Caco-2 (cell line): Measurements from ENCODE around the gene COX5B. TPM values are rescaled to one million over a fixed set of nuclear protein-coding genes. Genes with fewer than 3 reads are reported as not detected.

ENCODE experiments used
- BruUV-seq: library from RNA; stranded (reverse); fragments of 400-500 nt; replicated peaks from 2 replicates; lab custom pipeline; 2021; lab: Mats Ljungman, UMichigan
- CTCF ChIA-PET: fragments of 300-600 bp; sonication (Branson Sonifier 250); formaldehyde crosslinking; loops from one replicate; lab custom pipeline; 2022; ENCODE audit warnings: antibody characterized with exemption; lab: Charles Lee
- POLR2A ChIA-PET: fragments of 300-600 bp; sonication (Branson Sonifier 250); formaldehyde crosslinking; loops from one replicate; lab custom pipeline; 2022; ENCODE audit warnings: antibody characterized with exemption; lab: Charles Lee
- DNase-seq, 2 experiments: peaks; one replicate each; pipeline versions ENCODE4 v3.0.0 to v3.0.0-alpha.2; 2020 to 2022
- H3K27me3 ChIP-seq: replicated peaks from 2 replicates; pipeline ENCODE4 v1.6.0; 2011; ENCODE audit warnings: low read length; ENCODE audit not compliant: control insufficient read depth, insufficient read depth
- H3K36me3 ChIP-seq: 2 replicates; pipeline ENCODE4 v1.5.1; 2011; ENCODE audit warnings: low read length; ENCODE audit not compliant: control insufficient read depth, insufficient read depth
- H3K4me1 ChIP-seq: fragments of 250-450 bp; sonication (Bioruptor Pico); 2 replicates; pipeline ENCODE4 v1.5.1; 2020; ENCODE audit warnings: mild to moderate bottlenecking
- H3K4me3 ChIP-seq: 2 replicates; pipeline ENCODE4 v1.5.1; 2011; ENCODE audit warnings: low read depth, mild to moderate bottlenecking, control low read depth, low read length
- H3K9me3 ChIP-seq: fragments of 250-450 bp; sonication (Bioruptor Pico); 2 replicates; pipeline ENCODE4 v1.5.1; 2020; ENCODE audit warnings: mild to moderate bottlenecking, moderate library complexity
- H3K27ac Mint-ChIP-seq: one replicate; pipeline ENCODE4 v1.8.0; 2022; ENCODE audit warnings: mixed read lengths; ENCODE audit not compliant: unreplicated experiment
- H3K27me3 Mint-ChIP-seq: one replicate; pipeline ENCODE4 v1.8.0; 2022; ENCODE audit warnings: mixed read lengths; ENCODE audit not compliant: insufficient read depth, unreplicated experiment
- H3K36me3 Mint-ChIP-seq: one replicate; pipeline ENCODE4 v1.8.0; 2022; ENCODE audit warnings: mild to moderate bottlenecking, mixed read lengths; ENCODE audit not compliant: insufficient read depth, unreplicated experiment
- H3K4me1 Mint-ChIP-seq: one replicate; pipeline ENCODE4 v1.8.0; 2022; ENCODE audit warnings: low read depth, mixed read lengths; ENCODE audit not compliant: unreplicated experiment
- H3K4me3 Mint-ChIP-seq: one replicate; pipeline ENCODE4 v1.8.0; 2022; ENCODE audit warnings: mild to moderate bottlenecking, moderate library complexity, mixed read lengths; ENCODE audit not compliant: unreplicated experiment
- H3K9me3 Mint-ChIP-seq: one replicate; pipeline ENCODE4 v1.8.0; 2022; ENCODE audit warnings: mixed read lengths; ENCODE audit not compliant: unreplicated experiment
- intact Hi-C: fragments of 100-400 bp; cut with micrococcal nuclease; formaldehyde crosslinking; loops from one replicate; pipeline ENCODE4 v1.10.0; 2022; ENCODE audit not compliant: unreplicated experiment
- total RNA-seq: library from RNA; stranded (reverse); gene quantifications from 2 replicates; pipeline ENCODE4 v1.2.3, GENCODE V29; 2022
- TF ChIP-seq, protein P1 (sequence below), 2 experiments: fragments of 200-600 bp in 1 of 2; IDR thresholded peaks; 1 replicate in 1 of 2; 2 replicates in 1 of 2; pipeline versions ENCODE4 v1.5.1 to v1.8.0; 2011 to 2022; ENCODE audit warnings: antibody characterized with exemption in 1 of 2, control low read depth in 1 of 2, inconsistent platforms in 1 of 2, low read depth in 1 of 2, low read length in 1 of 2, mild to moderate bottlenecking in 1 of 2, moderate library complexity in 1 of 2; ENCODE audit not compliant: insufficient read depth in 1 of 2, severe bottlenecking in 1 of 2, unreplicated experiment in 1 of 2

Gene COX5B
- total RNA-seq, 1 experiment from 2014 or later, result 313 TPM

DNA sequence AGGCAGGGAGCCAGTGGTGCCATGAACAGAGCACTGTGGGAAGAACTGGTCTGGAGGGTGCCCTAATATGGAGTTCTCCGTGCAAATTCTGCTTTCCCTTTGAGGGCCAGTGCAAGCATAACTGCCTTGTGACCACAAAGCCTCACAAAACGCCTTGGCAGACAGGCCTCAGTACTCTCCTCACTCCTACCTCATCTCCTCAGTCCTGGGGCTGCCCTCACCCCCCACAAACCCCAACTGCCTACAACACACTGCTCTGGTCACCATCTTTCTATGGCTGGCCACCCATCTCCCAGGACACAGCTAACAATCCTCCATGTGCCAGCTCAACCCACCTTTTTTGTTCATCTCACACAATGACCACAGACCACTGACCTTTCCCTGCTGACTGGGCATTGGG is 8.9 kb downstream of the COX5B start:
- ChIA-PET CTCF (no interaction called here), POLR2A (no interaction called here)
- Histone ChIP-seq H3K36me3 (peaks cover 2% of the 10 kb centered on the region; the same call in 1 of the 2 replicates), H3K4me3 (no peak overlapping the region), H3K4me1 (no peaks in the 10 kb centered on the region), H3K9me3 (no peaks in the 10 kb centered on the region), H3K27me3 (no peaks in the 10 kb centered on the region)
- intact Hi-C loops, result no loop called here
- H3K9me3 Mint-ChIP-seq, result peaks cover 18% of the 10 kb centered on the region
- peaks cover 41% of the 10 kb centered on the region for H3K36me3 Mint-ChIP-seq
- BruUV-seq, result no TSS peak
- no peaks in the 10 kb centered on the region for H3K27me3 Mint-ChIP-seq
- no peak for DNase-seq
- no peak overlapping the region for H3K4me3 Mint-ChIP-seq
- no peaks in the 10 kb centered on the region for H3K4me1 Mint-ChIP-seq
- H3K27ac Mint-ChIP-seq, result no peak overlapping the region
- TF ChIP-seq, protein P1, sequence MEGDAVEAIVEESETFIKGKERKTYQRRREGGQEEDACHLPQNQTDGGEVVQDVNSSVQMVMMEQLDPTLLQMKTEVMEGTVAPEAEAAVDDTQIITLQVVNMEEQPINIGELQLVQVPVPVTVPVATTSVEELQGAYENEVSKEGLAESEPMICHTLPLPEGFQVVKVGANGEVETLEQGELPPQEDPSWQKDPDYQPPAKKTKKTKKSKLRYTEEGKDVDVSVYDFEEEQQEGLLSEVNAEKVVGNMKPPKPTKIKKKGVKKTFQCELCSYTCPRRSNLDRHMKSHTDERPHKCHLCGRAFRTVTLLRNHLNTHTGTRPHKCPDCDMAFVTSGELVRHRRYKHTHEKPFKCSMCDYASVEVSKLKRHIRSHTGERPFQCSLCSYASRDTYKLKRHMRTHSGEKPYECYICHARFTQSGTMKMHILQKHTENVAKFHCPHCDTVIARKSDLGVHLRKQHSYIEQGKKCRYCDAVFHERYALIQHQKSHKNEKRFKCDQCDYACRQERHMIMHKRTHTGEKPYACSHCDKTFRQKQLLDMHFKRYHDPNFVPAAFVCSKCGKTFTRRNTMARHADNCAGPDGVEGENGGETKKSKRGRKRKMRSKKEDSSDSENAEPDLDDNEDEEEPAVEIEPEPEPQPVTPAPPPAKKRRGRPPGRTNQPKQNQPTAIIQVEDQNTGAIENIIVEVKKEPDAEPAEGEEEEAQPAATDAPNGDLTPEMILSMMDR (IDR thresholded peaks at IDR 0.05; ENCODE audit: insufficient read depth in 1 of 2, low read depth in 1 of 2, low read length in 1 of 2, severe bottlenecking in 1 of 2, unreplicated experiment in 1 of 2), result no peak

DNA sequence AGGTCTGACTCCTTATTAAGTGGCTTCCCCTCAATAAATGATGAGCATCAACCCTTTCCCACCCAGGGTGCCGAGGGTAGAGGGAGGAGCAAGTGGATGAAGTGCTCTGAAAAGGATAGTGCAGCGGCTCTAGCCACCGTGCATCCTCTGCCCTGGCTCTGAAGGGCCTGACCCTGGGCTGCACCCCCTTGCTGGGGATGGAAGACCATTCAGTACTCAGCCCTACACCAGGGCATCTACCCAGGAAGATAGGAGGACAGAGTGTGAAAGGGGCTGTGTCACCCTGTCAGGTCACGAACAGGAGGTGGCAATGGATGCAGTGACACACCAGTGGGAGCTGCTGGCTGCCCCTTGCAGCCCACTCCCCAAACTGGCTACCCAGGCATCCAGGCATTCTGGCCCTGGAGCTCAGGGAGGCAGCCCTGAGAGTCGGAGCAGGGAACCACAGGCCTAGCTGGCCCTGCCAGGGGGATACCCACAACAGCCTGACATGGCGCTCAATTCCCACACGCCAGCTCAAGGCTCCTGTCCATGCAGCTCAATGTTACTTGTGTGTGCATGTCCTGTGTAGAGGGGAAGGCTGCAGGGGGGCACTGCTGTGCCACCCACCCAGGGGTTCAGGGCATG is 10.4 kb downstream of the COX5B start:
- BruUV-seq, result no TSS peak
- no peak for DNase-seq
- POLR2A ChIA-PET, result interaction anchor here (0.7 to 0.9 kb wide), 2 partner anchors 8 to 11 kb away, joined by 3 to 4 read pairs; partner anchors contain the start of gene COX5B

DNA sequence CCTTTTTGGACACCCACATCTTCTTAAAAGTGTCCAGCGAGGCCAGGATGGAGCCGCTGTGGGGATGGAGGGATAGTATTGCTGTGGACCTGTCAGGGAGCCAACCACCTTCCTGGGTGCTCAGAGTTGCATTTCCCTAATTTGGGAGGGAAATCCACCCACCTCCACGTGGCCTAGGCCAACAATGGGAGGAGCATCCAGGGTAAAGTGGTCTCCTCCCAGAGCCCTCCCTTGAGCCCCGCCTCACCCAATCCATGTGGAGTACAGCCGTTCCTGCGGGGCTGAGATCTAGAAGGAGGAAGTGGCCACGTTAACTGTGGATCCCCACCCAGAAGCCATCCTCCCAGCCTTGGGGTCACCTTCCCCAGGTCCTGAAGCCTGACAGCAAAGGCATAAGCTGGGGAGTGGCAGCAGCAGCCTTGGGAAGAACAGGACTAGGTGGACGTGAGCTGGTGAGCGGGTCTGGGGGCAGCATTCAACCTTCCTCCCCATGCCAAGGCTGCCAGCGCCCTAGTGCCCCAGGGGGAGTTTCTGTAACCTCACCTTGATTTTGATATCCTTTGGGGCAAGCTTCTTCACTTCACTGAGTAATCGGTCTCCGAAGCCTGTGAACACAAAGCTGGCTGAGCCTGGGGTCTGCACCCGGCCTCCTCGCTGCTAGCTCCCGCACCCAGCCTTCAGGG is 11.2 kb downstream of the COX5B start:
- no TSS peak for BruUV-seq
- Mint-ChIP-seq H3K4me1 (peaks cover 8% of the 10 kb centered on the region), H3K36me3 (peaks cover 39% of the 10 kb centered on the region), H3K4me3 (no peak overlapping the region), H3K27me3 (no peaks in the 10 kb centered on the region), H3K9me3 (peaks cover 18% of the 10 kb centered on the region), H3K27ac (no peak overlapping the region)
- Histone ChIP-seq H3K27me3 (no peaks in the 10 kb centered on the region), H3K9me3 (no peaks in the 10 kb centered on the region), H3K4me1 (no peaks in the 10 kb centered on the region; the same call in 1 of the 2 replicates), H3K4me3 (no peak overlapping the region), H3K36me3 (peaks cover 2% of the 10 kb centered on the region)
- intact Hi-C loops, result no loop called here
- ChIA-PET POLR2A (interaction anchor here (1.2 kb wide), 1 partner anchor 11 kb away, joined by 3 read pairs; the partner anchor contains the start of gene COX5B), CTCF (no interaction called here)
- no peak for DNase-seq
- TF ChIP-seq, protein P1 (IDR thresholded peaks at IDR 0.05; ENCODE audit: insufficient read depth in 1 of 2, low read depth in 1 of 2, low read length in 1 of 2, severe bottlenecking in 1 of 2, unreplicated experiment in 1 of 2), result no peak

More for the DNA sequence above, 10.4 kb downstream of the COX5B start:
- no peaks in the 10 kb centered on the region for H3K27me3 ChIP-seq
- peaks cover 39% of the 10 kb centered on the region for H3K36me3 Mint-ChIP-seq
- intact Hi-C loops, result no loop called here
- no peak overlapping the region for H3K4me3 ChIP-seq
- no peaks in the 10 kb centered on the region for H3K4me1 ChIP-seq
- CTCF ChIA-PET, result no interaction called here
- no peak overlapping the region for H3K4me3 Mint-ChIP-seq
- H3K9me3 Mint-ChIP-seq, result peaks cover 18% of the 10 kb centered on the region
- no peak overlapping the region for H3K27ac Mint-ChIP-seq
- H3K4me1 Mint-ChIP-seq, result no peaks in the 10 kb centered on the region
- H3K9me3 ChIP-seq, result no peaks in the 10 kb centered on the region
- peaks cover 2% of the 10 kb centered on the region; the same call in 1 of the 2 replicates for H3K36me3 ChIP-seq
- TF ChIP-seq, protein P1 (IDR thresholded peaks at IDR 0.05; ENCODE audit: insufficient read depth in 1 of 2, low read depth in 1 of 2, low read length in 1 of 2, severe bottlenecking in 1 of 2, unreplicated experiment in 1 of 2), result no peak
- no peaks in the 10 kb centered on the region for H3K27me3 Mint-ChIP-seq
